SK-N-SH treated with all-trans-retinoic acid at 6 μM for 48 hours (cell line): ENCODE results near the gene VSTM4.

Experiments
- ARNTL ChIP-seq: fragments of 450-650 bp; formaldehyde crosslinking; IDR thresholded peaks from 2 replicates; pipeline ENCODE4 v1.5.0; 2020; ENCODE audit warnings: low read depth, mild to moderate bottlenecking, moderate library complexity, borderline replicate concordance
- ESRRG ChIP-seq: fragments of 250-450 bp; sonication (Bioruptor Pico); IDR thresholded peaks from 2 replicates; pipeline ENCODE4 v1.6.1; 2021; ENCODE audit warnings: mild to moderate bottlenecking
- GLIS3 ChIP-seq: fragments of 250-450 bp; sonication (Bioruptor Pico); IDR thresholded peaks from 2 replicates; pipeline ENCODE4 v1.5.0; 2020; ENCODE audit warnings: mild to moderate bottlenecking, moderate library complexity
- ISL1 ChIP-seq: fragments of 250-450 bp; sonication (Bioruptor Pico); IDR thresholded peaks from 2 replicates; pipeline ENCODE4 v2.1.2; 2022; ENCODE audit warnings: mild to moderate bottlenecking, moderate library complexity
- POU6F1 ChIP-seq: fragments of 250-450 bp; sonication (Bioruptor Pico); IDR thresholded peaks from 2 replicates; pipeline ENCODE4 v1.8.0; 2021; ENCODE audit warnings: low read depth, mild to moderate bottlenecking, moderate library complexity, borderline replicate concordance
- PPARA ChIP-seq: fragments of 250-450 bp; sonication (Bioruptor Pico); IDR thresholded peaks from 2 replicates; pipeline ENCODE4 v1.5.0; 2020; ENCODE audit warnings: mild to moderate bottlenecking, borderline replicate concordance
- RARB ChIP-seq: fragments of 250-450 bp; sonication (Bioruptor Pico); IDR thresholded peaks from 2 replicates; pipeline ENCODE4 v1.8.0; 2021; ENCODE audit warnings: mild to moderate bottlenecking, moderate library complexity
- SNAI2 ChIP-seq: fragments of 250-450 bp; sonication (Bioruptor Pico); IDR thresholded peaks from 2 replicates; pipeline ENCODE4 v1.5.0; 2020; ENCODE audit warnings: mild to moderate bottlenecking, moderate library complexity
- TOX ChIP-seq: fragments of 250-450 bp; sonication (Bioruptor Pico); IDR thresholded peaks from 2 replicates; pipeline ENCODE4 v1.8.0; 2021; ENCODE audit warnings: mild to moderate bottlenecking, moderate library complexity, borderline replicate concordance
- TSHZ2 ChIP-seq: fragments of 250-450 bp; sonication (Bioruptor Pico); IDR thresholded peaks from 2 replicates; pipeline ENCODE4 v1.5.0; 2020; ENCODE audit warnings: mild to moderate bottlenecking, moderate library complexity
- ZFP30 ChIP-seq: fragments of 450-650 bp; formaldehyde crosslinking; IDR thresholded peaks from 2 replicates; pipeline ENCODE4 v1.5.0; 2022; ENCODE audit warnings: mild to moderate bottlenecking, moderate library complexity
- ZNF565 ChIP-seq: fragments of 450-650 bp; formaldehyde crosslinking; conservative IDR thresholded peaks from 2 replicates; pipeline ENCODE4 v1.5.0; 2020; ENCODE audit warnings: low read depth, mild to moderate bottlenecking, moderate library complexity
- ZNF70 ChIP-seq: fragments of 450-650 bp; formaldehyde crosslinking; IDR thresholded peaks from 2 replicates; pipeline ENCODE4 v1.5.0; 2020; ENCODE audit warnings: mild to moderate bottlenecking, moderate library complexity
- TF ChIP-seq, protein P1 (sequence below): fragments of 250-450 bp; sonication (Bioruptor Pico); IDR thresholded peaks from 2 replicates; pipeline ENCODE4 v1.5.1; 2020; ENCODE audit warnings: low read depth, mild to moderate bottlenecking, moderate library complexity

- no peak for TF ChIP-seq ZNF70 (CRISPR knock-in tag)
- no peak for TF ChIP-seq ISL1
- no peak for TF ChIP-seq ARNTL (CRISPR knock-in tag)
- no peak for TF ChIP-seq TSHZ2 (CRISPR knock-in tag)
- no peak for TF ChIP-seq PPARA (CRISPR knock-in tag)
- no peak for TF ChIP-seq POU6F1 (CRISPR knock-in tag)
- TF ChIP-seq ZNF565 (CRISPR knock-in tag) = no peak
- TF ChIP-seq SNAI2 (CRISPR knock-in tag) = no peak
- no peak for TF ChIP-seq GLIS3 (CRISPR knock-in tag)
- TF ChIP-seq, protein P1, sequence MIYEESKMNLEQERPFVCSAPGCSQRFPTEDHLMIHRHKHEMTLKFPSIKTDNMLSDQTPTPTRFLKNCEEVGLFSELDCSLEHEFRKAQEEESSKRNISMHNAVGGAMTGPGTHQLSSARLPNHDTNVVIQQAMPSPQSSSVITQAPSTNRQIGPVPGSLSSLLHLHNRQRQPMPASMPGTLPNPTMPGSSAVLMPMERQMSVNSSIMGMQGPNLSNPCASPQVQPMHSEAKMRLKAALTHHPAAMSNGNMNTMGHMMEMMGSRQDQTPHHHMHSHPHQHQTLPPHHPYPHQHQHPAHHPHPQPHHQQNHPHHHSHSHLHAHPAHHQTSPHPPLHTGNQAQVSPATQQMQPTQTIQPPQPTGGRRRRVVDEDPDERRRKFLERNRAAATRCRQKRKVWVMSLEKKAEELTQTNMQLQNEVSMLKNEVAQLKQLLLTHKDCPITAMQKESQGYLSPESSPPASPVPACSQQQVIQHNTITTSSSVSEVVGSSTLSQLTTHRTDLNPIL (CRISPR knock-in tag) = no peak
- no peak for TF ChIP-seq ZFP30 (CRISPR knock-in tag)
- no peak for TF ChIP-seq TOX (CRISPR knock-in tag)
- no peak for TF ChIP-seq ESRRG
- TF ChIP-seq RARB (CRISPR knock-in tag) = no peak
Observed at GRCh38 chr10:49074836-49075682, 40.3 kb downstream of the VSTM4 start.
